Measurements from ENCODE around the gene SLC38A4. TPM values are rescaled to one million over a fixed set of nuclear protein-coding genes. Genes with fewer than 3 reads are reported as not detected.

Gene SLC38A4
- total RNA-seq, 4 donors from 2014 or later: 1.0 to 5.9 (median 1.7) TPM

DNA sequence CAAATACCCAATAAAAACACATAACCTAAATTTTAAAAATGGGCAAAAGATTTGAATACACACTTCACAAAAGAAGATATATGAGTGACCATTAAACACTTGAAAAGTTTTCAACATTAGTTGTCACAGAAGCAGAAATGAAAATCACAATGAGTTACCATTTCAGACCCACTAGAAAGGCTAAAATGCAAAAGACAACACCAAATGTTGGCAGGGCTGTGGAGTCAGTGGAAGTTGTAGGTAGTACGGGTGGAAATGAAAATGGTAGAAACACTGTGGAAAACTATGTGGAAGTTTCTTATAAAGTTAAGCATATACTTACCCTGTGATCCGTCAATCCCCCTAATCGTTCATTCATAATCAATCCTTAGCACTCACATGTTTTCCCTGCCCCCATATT lies 61.8 kb downstream of the SLC38A4 start:
- H3K9me3 ChIP-seq: no peaks in the 10 kb centered on the region
- DNase-seq: no peak
- TF ChIP-seq, protein P1, sequence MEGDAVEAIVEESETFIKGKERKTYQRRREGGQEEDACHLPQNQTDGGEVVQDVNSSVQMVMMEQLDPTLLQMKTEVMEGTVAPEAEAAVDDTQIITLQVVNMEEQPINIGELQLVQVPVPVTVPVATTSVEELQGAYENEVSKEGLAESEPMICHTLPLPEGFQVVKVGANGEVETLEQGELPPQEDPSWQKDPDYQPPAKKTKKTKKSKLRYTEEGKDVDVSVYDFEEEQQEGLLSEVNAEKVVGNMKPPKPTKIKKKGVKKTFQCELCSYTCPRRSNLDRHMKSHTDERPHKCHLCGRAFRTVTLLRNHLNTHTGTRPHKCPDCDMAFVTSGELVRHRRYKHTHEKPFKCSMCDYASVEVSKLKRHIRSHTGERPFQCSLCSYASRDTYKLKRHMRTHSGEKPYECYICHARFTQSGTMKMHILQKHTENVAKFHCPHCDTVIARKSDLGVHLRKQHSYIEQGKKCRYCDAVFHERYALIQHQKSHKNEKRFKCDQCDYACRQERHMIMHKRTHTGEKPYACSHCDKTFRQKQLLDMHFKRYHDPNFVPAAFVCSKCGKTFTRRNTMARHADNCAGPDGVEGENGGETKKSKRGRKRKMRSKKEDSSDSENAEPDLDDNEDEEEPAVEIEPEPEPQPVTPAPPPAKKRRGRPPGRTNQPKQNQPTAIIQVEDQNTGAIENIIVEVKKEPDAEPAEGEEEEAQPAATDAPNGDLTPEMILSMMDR (IDR thresholded peaks at IDR 0.05): no peak
- no peak for TF ChIP-seq POLR2A (IDR thresholded peaks at IDR 0.05)
- H3K4me1 ChIP-seq: no peaks in the 10 kb centered on the region
- no peak overlapping the region for H3K27ac ChIP-seq
- intact Hi-C loops (cut with DNase I; ENCODE audit: low total_unique reads): no loop called here
- H3K36me3 ChIP-seq: no peaks in the 10 kb centered on the region
- no peaks in the 10 kb centered on the region for H3K27me3 ChIP-seq
- H3K4me3 ChIP-seq: no peak overlapping the region

DNA sequence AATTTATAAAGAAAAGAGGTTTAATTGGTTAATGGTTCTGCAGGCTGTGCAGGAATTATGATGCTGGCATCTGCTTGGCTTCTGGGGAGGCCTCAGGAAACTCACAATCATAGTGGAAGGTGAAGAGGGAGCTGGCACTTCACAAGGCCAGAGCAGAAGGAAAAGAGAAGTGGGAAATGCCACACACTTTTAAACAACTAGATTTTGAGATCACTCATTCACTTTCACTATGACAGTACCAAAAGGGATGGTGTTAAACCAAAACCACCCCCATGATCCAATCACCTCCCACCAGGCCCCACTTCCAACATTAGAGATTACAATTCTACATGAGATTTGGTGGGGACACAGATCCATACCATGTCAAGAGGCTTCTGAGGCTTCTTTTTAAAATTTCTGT lies 62.6 kb downstream of the SLC38A4 start:
- Histone ChIP-seq H3K9me3 (no peaks in the 10 kb centered on the region), H3K36me3 (no peaks in the 10 kb centered on the region), H3K4me1 (no peaks in the 10 kb centered on the region), H3K27ac (no peak overlapping the region), H3K27me3 (no peaks in the 10 kb centered on the region), H3K4me3 (no peak overlapping the region)
- no peak for DNase-seq
- TF ChIP-seq, protein P1 (IDR thresholded peaks at IDR 0.05): no peak
- no peak for TF ChIP-seq POLR2A (IDR thresholded peaks at IDR 0.05)
- intact Hi-C loops (cut with DNase I; ENCODE audit: low total_unique reads): no loop called here

DNA sequence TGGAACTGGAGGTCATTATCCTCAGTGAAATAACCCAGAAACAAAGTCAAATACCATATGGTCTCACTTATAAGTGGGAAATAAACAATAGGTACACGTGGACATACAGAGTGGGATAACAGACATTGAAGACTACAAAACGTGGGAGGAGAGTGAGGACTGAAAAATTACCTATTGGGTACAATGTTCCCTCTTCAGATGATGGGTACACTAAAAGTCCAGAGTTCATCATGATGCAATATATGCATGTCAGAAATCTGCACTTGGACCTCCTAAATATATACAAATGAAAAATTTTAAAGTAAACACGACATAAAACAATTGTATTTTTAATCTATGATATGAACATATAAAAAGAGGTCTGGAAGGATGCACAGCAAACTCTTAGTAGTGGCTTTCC lies 71.2 kb downstream of the SLC38A4 start:
- no peaks in the 10 kb centered on the region for H3K9me3 ChIP-seq
- intact Hi-C loops (cut with DNase I; ENCODE audit: low total_unique reads): no loop called here
- H3K36me3 ChIP-seq: no peaks in the 10 kb centered on the region
- H3K27ac ChIP-seq: no peak overlapping the region
- no peaks in the 10 kb centered on the region for H3K4me1 ChIP-seq
- no peak overlapping the region for H3K4me3 ChIP-seq
- TF ChIP-seq, protein P1 (IDR thresholded peaks at IDR 0.05): no peak
- no peak for TF ChIP-seq POLR2A (IDR thresholded peaks at IDR 0.05)
- no peak for DNase-seq
- H3K27me3 ChIP-seq: no peaks in the 10 kb centered on the region

DNA sequence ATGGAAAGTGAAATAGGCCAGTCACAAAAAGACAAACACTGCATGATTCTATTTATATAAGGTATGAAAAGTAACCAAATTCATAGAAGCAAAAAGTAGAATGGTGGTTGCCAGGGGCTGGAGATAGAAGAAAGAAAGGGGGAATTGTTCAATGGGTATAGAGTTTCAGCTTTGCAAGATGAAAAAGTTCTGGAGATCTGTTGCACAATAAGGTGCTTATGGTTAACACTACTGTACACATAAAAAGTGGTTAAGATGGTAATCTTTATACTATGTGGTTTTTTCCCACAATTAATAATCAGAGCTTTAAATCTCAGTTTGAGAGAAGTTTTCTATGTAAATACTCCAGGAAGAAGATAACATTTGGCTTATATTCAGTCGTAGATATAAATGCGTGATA lies 73.4 kb downstream of the SLC38A4 start:
- H3K4me3 ChIP-seq: no peak overlapping the region
- no peaks in the 10 kb centered on the region for H3K36me3 ChIP-seq
- H3K4me1 ChIP-seq: no peaks in the 10 kb centered on the region
- H3K27me3 ChIP-seq: no peaks in the 10 kb centered on the region
- intact Hi-C loops (cut with DNase I; ENCODE audit: low total_unique reads): no loop called here
- no peaks in the 10 kb centered on the region for H3K9me3 ChIP-seq
- TF ChIP-seq, protein P1 (IDR thresholded peaks at IDR 0.05): no peak
- TF ChIP-seq POLR2A (IDR thresholded peaks at IDR 0.05): no peak
- no peak for DNase-seq
- no peak overlapping the region for H3K27ac ChIP-seq

DNA sequence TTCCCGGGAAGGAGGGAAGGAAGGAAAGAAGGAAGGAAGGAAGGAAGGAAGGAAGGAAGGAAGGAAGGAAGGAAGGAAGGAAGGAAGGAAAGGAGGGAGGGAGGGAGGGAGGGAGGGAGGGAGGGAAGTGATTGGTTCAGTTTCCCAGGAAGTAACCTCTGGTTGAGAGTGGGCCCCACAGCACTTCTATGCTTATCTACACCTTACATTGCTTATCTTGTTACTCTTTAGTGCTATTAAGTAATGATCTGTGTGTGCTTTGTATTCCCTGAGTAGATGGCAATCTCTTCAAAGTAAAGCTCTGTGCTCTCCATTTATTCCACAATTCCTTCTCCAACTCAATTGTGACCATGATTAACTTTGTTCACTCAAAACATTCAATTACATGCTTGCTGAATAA lies 74.6 kb downstream of the SLC38A4 start:
- no peak overlapping the region for H3K4me3 ChIP-seq
- no peak overlapping the region for H3K27ac ChIP-seq
- intact Hi-C loops (cut with DNase I; ENCODE audit: low total_unique reads): no loop called here
- no peaks in the 10 kb centered on the region for H3K9me3 ChIP-seq
- TF ChIP-seq POLR2A (IDR thresholded peaks at IDR 0.05): no peak
- TF ChIP-seq, protein P1 (IDR thresholded peaks at IDR 0.05): no peak
- no peaks in the 10 kb centered on the region for H3K36me3 ChIP-seq
- no peaks in the 10 kb centered on the region for H3K27me3 ChIP-seq
- DNase-seq: no peak
- no peaks in the 10 kb centered on the region for H3K4me1 ChIP-seq
